ENCODE measurements around the gene RALY. TPM values are rescaled to one million over a fixed set of nuclear protein-coding genes. Genes with fewer than 3 reads are reported as not detected.

RALY gene
- total RNA-seq, 1 donor from 2014 or later, result 78.5 TPM

DNA sequence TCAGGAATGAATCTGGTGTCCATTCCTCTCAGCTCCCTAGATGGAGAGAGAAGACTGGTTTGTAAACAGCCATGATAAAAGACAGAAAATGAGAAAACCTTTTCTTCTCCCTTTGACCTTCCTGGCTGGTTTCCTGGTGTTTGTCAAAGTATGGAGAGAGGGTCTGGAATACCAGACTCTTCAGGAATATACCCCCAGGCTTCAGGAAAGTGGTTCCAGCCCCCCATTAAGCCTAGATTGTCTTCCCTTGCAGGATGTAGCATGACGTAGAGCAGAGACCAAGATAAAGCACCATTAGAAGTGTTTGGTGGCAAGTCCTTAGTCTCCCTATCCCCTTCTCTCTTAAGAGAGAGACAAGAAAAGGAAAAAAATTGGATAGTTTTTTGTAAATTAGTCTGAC, 67.3 kb downstream of the RALY start:
- Histone ChIP-seq H3K36me3 (no peaks in the 10 kb centered on the region), H3K4me1 (peaks cover 2 to 9% of the 10 kb centered on the region in 2 donors), H3K27ac (no peak overlapping the region), H3K9me3 (no peaks in the 10 kb centered on the region), H3K4me3 (no peak overlapping the region), H3K27me3 (no peaks in the 10 kb centered on the region)
- intact Hi-C loops (cut with DNase I), result no loop called here
- DNase-seq (ENCODE audit: low spot score in 2 of 2), result no peak
- TF ChIP-seq, protein P1, sequence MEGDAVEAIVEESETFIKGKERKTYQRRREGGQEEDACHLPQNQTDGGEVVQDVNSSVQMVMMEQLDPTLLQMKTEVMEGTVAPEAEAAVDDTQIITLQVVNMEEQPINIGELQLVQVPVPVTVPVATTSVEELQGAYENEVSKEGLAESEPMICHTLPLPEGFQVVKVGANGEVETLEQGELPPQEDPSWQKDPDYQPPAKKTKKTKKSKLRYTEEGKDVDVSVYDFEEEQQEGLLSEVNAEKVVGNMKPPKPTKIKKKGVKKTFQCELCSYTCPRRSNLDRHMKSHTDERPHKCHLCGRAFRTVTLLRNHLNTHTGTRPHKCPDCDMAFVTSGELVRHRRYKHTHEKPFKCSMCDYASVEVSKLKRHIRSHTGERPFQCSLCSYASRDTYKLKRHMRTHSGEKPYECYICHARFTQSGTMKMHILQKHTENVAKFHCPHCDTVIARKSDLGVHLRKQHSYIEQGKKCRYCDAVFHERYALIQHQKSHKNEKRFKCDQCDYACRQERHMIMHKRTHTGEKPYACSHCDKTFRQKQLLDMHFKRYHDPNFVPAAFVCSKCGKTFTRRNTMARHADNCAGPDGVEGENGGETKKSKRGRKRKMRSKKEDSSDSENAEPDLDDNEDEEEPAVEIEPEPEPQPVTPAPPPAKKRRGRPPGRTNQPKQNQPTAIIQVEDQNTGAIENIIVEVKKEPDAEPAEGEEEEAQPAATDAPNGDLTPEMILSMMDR (IDR thresholded peaks at IDR 0.05), result no peak

DNA sequence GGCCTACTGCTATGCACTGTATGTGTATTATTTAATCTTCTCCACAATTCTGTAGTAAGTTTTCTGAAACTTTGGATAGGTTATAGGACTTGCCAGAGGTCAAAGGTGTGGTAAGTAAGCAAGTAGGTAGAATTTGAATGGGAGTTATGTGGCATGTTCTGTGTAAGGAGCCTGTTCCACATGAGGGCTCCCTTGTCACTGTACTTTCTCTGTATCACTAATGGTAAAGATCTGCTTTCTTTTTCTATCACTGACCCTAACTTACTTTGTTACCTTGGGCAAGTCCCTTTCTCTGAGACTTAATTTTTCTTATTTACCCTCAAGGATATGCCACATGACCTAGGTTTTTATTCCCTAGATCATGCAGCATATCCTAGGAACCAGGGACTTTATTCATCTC, 68.0 kb downstream of the RALY start:
- Histone ChIP-seq H3K27ac (no peak overlapping the region), H3K4me3 (no peak overlapping the region), H3K36me3 (no peaks in the 10 kb centered on the region), H3K9me3 (no peaks in the 10 kb centered on the region), H3K27me3 (no peaks in the 10 kb centered on the region), H3K4me1 (peaks cover 2 to 9% of the 10 kb centered on the region in 2 donors)
- intact Hi-C loops (cut with DNase I), result no loop called here
- TF ChIP-seq, protein P1 (IDR thresholded peaks at IDR 0.05), result no peak
- no peak for DNase-seq (ENCODE audit: low spot score in 2 of 2)

DNA sequence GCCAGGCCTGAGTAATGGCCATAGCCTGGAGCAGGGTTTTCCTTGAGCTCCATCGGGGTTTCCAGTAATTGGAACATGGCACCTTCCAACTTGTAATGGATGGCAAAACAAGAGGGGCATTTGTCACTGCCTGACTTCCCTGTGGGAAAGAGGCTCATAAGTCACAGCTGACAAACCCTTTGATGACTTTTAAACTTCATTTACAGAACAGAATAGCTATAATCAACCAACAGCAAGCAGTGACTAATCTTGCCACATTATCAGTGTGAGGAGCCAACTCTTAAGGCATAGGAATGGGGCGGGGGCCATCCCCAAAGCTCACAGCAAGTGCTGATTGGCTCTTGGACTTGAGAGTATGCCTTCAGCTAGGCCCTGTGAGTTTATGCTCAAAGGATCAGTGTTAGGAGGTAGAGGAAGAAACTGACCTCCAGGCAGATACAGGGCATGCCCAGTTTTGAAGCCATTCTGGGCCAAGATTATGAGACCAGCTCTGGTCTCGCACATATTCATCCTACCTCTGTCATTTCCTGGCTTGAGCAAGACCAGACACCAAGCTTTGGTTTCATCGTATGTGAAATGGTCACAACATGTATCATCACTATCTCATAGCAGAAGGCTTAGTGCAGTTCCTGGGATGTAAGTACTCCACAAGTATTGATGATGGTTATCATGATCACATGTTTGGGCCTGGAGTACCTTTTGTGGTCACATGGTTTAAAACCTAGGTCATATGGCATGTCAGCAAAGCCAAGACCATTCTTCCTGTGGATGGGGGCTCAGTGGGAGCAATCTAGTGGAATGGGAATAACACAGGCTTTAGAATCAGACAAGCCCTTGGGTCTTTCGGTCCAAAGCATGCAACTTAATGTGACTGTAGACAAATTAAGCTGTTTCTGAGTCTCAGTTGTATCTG, 69.1 kb downstream of the RALY start:
- Histone ChIP-seq H3K4me1 (peaks cover 2 to 9% of the 10 kb centered on the region in 2 donors), H3K36me3 (no peaks in the 10 kb centered on the region), H3K9me3 (no peaks in the 10 kb centered on the region), H3K27ac (no peak overlapping the region), H3K4me3 (no peak overlapping the region), H3K27me3 (no peaks in the 10 kb centered on the region)
- DNase-seq (ENCODE audit: low spot score in 2 of 2), result no peak
- intact Hi-C loops (cut with DNase I), result no loop called here
- TF ChIP-seq, protein P1 (IDR thresholded peaks at IDR 0.05), result no peak

DNA sequence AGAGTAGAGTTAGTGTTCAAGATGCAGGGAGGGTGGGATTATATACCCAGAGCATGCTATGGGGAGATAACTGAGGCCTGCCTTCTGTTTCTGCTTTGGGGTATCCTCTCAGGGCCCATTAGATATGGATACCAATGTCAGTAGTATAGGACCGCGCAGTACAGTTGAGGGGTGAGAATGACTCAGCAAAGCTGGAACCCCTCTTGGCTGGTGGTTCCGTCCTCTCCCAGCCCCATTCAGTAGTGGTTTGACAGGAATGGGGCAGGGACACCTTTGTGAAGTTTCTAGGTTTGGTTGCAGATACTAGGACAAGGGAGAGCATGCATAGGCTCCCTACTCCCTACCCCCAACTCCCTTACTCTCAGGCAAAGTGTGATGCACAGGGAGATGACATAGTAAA, 70.6 kb downstream of the RALY start:
- TF ChIP-seq, protein P1 (IDR thresholded peaks at IDR 0.05), result no peak
- H3K36me3 ChIP-seq, result no peaks in the 10 kb centered on the region
- H3K4me3 ChIP-seq, result no peak overlapping the region
- peaks cover 2 to 9% of the 10 kb centered on the region in 2 donors for H3K4me1 ChIP-seq
- H3K27ac ChIP-seq, result no peak overlapping the region
- H3K9me3 ChIP-seq, result no peaks in the 10 kb centered on the region
- intact Hi-C loops (cut with DNase I), result no loop called here
- H3K27me3 ChIP-seq, result no peaks in the 10 kb centered on the region
- no peak for DNase-seq (ENCODE audit: low spot score in 2 of 2)

DNA sequence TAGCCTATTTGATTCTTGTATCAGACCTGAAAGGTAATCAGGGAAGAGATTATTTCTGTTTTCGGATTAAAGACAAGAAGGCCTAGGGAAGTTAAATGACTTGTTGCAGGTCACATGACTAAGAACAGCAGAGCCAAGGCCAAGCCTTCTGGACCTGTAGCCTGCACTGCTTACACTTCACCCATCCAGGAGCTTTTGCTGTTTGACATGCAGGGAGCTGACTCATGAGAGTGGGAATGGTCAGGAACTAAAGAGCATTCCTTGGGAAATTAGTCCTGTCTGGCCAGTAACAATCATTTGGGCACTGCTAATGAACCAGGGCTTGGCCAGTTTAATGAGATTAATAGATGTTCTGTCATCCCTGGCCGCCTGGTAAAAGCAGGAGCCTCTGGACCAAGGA, 71.5 kb downstream of the RALY start:
- TF ChIP-seq, protein P1 (IDR thresholded peaks at IDR 0.05), result no peak
- H3K27ac ChIP-seq, result peak overlapping the region in 1 of 2 donors; percentile 26
- intact Hi-C loops (cut with DNase I), result no loop called here

More for the DNA sequence above, 71.5 kb downstream of the RALY start:
- Histone ChIP-seq H3K4me3 (no peak overlapping the region), H3K27me3 (no peaks in the 10 kb centered on the region), H3K9me3 (no peaks in the 10 kb centered on the region), H3K36me3 (no peaks in the 10 kb centered on the region), H3K4me1 (peaks cover 6 to 14% of the 10 kb centered on the region in 2 donors)
- no peak for DNase-seq (ENCODE audit: low spot score in 2 of 2)
